K562 (cell line): ENCODE measurements around the gene TARBP1. TPM values are rescaled to one million over a fixed set of nuclear protein-coding genes. Genes with fewer than 3 reads are reported as not detected.

Experiments
- BCLAF1 ChIP-seq, 2 experiments: fragments of 450-650 bp in 1 of 2; IDR thresholded peaks; 2 replicates each; pipeline ENCODE4 v1.6.1; 2011 to 2017; ENCODE audit warnings: low read depth in 2 of 2, antibody characterized with exemption in 1 of 2, borderline replicate concordance in 1 of 2, low read length in 1 of 2, mild to moderate bottlenecking in 1 of 2, mixed read lengths in 1 of 2; ENCODE audit not compliant: control insufficient read depth in 1 of 2
- BRD4 ChIP-seq: fragments of 200-600 bp; sonication (generic); IDR thresholded peaks from 2 replicates; pipeline ENCODE4 v1.6.1; 2017; ENCODE audit warnings: inconsistent platforms
- CBX3 ChIP-seq, 2 experiments: IDR thresholded peaks; 1 replicate in 1 of 2; 2 replicates in 1 of 2; pipeline ENCODE4 v1.6.1; 2012; ENCODE audit warnings: inconsistent platforms in 2 of 2, low read length in 2 of 2, borderline replicate concordance in 1 of 2, control low read depth in 1 of 2
- CREB1 ChIP-seq, 2 experiments: sonication (generic) in 1 of 2; formaldehyde crosslinking in 1 of 2; IDR thresholded peaks; 2 replicates each; pipeline versions ENCODE4 v1.6.1 to v1.8.0; 2012 to 2022; ENCODE audit warnings: inconsistent platforms in 1 of 2, mild to moderate bottlenecking in 1 of 2, missing genetic modification reagents in 1 of 2, moderate library complexity in 1 of 2
- CREM ChIP-seq: IDR thresholded peaks from 2 replicates; pipeline ENCODE4 v1.6.1; 2014; ENCODE audit warnings: antibody characterized with exemption, low read depth
- CTCF ChIP-seq, 3 experiments: IDR thresholded peaks in 2 of 3; conservative IDR thresholded peaks in 1 of 3; 2 replicates each; pipeline ENCODE4 v1.5.1; 2011 to 2012; ENCODE audit warnings: low read length in 3 of 3, mild to moderate bottlenecking in 3 of 3, control low read depth in 2 of 3, improper control_type of control experiment in 1 of 3, inconsistent platforms in 1 of 3, low read depth in 1 of 3, mixed read lengths in 1 of 3, moderate library complexity in 1 of 3; ENCODE audit not compliant: insufficient read depth in 2 of 3
- E2F8 ChIP-seq: fragments of 450-650 bp; IDR thresholded peaks from 2 replicates; pipeline ENCODE4 v1.7.1; 2018; ENCODE audit warnings: mild to moderate bottlenecking, low read depth; ENCODE audit not compliant: partially characterized antibody
- ELK3 ChIP-seq: fragments of 450-650 bp; formaldehyde crosslinking; IDR thresholded peaks from 2 replicates; pipeline ENCODE4 v1.4.0; 2020; ENCODE audit warnings: mild to moderate bottlenecking
- ETS1 ChIP-seq: conservative IDR thresholded peaks from 2 replicates; pipeline ENCODE4 v1.6.1; 2011; ENCODE audit warnings: low read depth, mild to moderate bottlenecking, low read length; ENCODE audit not compliant: control insufficient read depth
- FOXA1 ChIP-seq: fragments of 450-650 bp; IDR thresholded peaks from 2 replicates; pipeline ENCODE4 v1.6.1; 2016; ENCODE audit warnings: mild to moderate bottlenecking, borderline replicate concordance
- MAFF ChIP-seq: IDR thresholded peaks from 2 replicates; pipeline ENCODE4 v1.6.1; 2012; ENCODE audit warnings: low read length, improper control_type of control experiment
- RBM14 ChIP-seq: fragments of 200-400 bp; formaldehyde crosslinking; IDR thresholded peaks from 2 replicates; pipeline ENCODE4 v1.6.1; 2018; ENCODE audit warnings: low read depth, mild to moderate bottlenecking, low read length, moderate library complexity, borderline replicate concordance; ENCODE audit not compliant: insufficient read depth
- SIN3A ChIP-seq, 2 experiments: fragments of 150-350 bp in 1 of 2; IDR thresholded peaks; 2 replicates each; pipeline ENCODE4 v1.6.1; 2011 to 2016; ENCODE audit warnings: borderline replicate concordance in 2 of 2, low read depth in 2 of 2, low read length in 2 of 2, mild to moderate bottlenecking in 2 of 2, moderate library complexity in 2 of 2; ENCODE audit not compliant: control insufficient read depth in 1 of 2
- ZNF212 ChIP-seq: fragments of 450-650 bp; formaldehyde crosslinking; IDR thresholded peaks from 2 replicates; pipeline ENCODE4 v1.4.0; 2020; ENCODE audit warnings: mild to moderate bottlenecking
- polyA plus RNA-seq, 8 experiments: library from polyadenylated mRNA; depleted of rRNA in 4 of 8; stranded (reverse) in 5 of 8; unstranded in 3 of 8; fragments of >200 nt; fragmentation: Nextera tagmentation in 2 of 8; fragmentation: Illumina TruSeq in 1 of 8; extraction: Ambion mirVana in 2 of 8; extraction: Trizol in 1 of 8; gene quantifications; 2 replicates each; pipeline versions ENCODE4 v1.2.1 to v1.2.3, GENCODE V29; 2011 to 2014; ENCODE audit warnings: inconsistent platforms in 1 of 8, missing spikeins in 1 of 8
- total RNA-seq, 7 experiments: library from RNA; depleted of rRNA in 6 of 7; stranded (reverse); fragments of >200 nt in 6 of 7; fragmentation: Illumina TruSeq in 2 of 7; extraction: Trizol in 2 of 7; gene quantifications; 2 replicates each; pipeline versions ENCODE4 v1.2.1 to v1.2.3, GENCODE V29; 2011 to 2021; ENCODE audit warnings: low replicate concordance in 1 of 7

TARBP1 gene
- total and polyA plus RNA-seq, 9 of the 15 experiments (the other 6 are each of a cell fraction or from before 2014, with no cell fraction given) = 8.8 to 48.0 (median 22.9) TPM

- TF ChIP-seq E2F8 (peak; percentile 44), MAFF (no peak), CREB1 (IDR thresholded peaks at IDR 0.05) (no peak), CREB1 (CRISPR knock-in tag; IDR thresholded peaks at IDR 0.05) (no peak), FOXA1 (no peak), CBX3 (IDR thresholded peaks at IDR 0.05; ENCODE audit: borderline replicate concordance in 1 of 2, low read length in 2 of 2) (0 out of 3 replicates have a peak, but pooled peaks of 1 of the 2 experiments have one; percentile 7), RBM14 (no peak), BCLAF1 (IDR thresholded peaks at IDR 0.05; ENCODE audit: borderline replicate concordance in 1 of 2, control insufficient read depth in 1 of 2, low read depth in 2 of 2, low read length in 1 of 2) (no peak), SIN3A (IDR thresholded peaks at IDR 0.05; ENCODE audit: borderline replicate concordance in 2 of 2, control insufficient read depth in 1 of 2, low read depth in 2 of 2, low read length in 2 of 2) (no peak), BRD4 (no peak), ELK3 (CRISPR knock-in tag) (0 out of 2 replicates have a peak, but pooled peaks have one; percentile 60), CTCF (IDR thresholded peaks at IDR 0.05 in 2 of 3, conservative IDR thresholded peaks at IDR 0.05 in 1 of 3; ENCODE audit: insufficient read depth in 2 of 3, low read depth in 1 of 3, low read length in 3 of 3) (no peak), ETS1 (no peak), ZNF212 (CRISPR knock-in tag) (0 out of 2 replicates have a peak, but pooled peaks have one; percentile 49), CREM (no peak)
Observed at GRCh38 chr1:234372011-234372757, 106.8 kb downstream of the TARBP1 start (continued).
